ENCODE results near the gene MTCL1.

DNA sequence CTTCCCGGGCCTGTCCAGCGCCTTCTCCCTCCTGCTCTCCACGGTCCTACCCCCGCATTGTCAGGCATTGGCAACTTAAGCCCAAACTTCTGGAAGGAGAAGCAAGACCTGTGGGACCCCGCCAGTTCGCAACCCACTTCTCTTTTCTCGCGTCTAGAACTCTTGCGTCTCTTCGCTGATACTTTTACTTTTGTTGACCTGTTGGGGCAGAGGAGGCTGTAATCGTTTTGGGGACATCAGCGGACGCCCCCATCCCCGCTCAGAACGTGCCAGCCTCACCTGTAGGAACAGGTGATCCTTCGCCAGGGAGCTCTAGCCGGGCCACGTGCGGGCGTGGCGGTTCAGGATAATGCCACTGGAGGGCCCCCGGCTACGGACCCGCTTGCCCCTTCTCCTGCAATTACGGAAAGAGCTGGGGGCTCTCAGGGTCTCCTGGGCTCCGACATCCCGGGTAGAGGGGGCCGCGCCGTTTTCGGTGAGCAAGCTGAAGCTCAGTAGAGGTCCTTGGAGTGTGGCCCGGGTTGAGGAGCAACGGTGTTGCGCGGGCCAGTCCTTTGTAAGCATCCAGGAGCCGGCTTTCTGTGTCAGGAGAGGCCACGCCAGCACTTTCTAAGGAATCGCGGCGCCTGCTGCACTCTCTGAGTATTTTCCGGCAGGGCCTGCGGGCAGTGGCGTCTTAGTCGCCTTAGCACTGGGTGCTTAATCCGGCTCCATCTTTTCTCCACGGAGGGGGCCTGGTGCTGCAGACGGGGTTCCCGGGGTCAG lies 1.6 kb downstream of the MTCL1 start:
- TF ChIP-seq EGR1 (IDR thresholded peaks at IDR 0.05) (no peak), RAD21 (IDR thresholded peaks at IDR 0.05; ENCODE audit: low read depth) (no peak), FOXM1 (IDR thresholded peaks at IDR 0.05; ENCODE audit: borderline replicate concordance, low read depth) (no peak), CREB1 (IDR thresholded peaks at IDR 0.05; ENCODE audit: low read depth) (no peak), TEAD4 (IDR thresholded peaks at IDR 0.05) (no peak), TAF1 (IDR thresholded peaks at IDR 0.05; ENCODE audit: low read depth) (no peak), CEBPB (IDR thresholded peaks at IDR 0.05) (no peak)
- TF ChIP-seq, protein P1, sequence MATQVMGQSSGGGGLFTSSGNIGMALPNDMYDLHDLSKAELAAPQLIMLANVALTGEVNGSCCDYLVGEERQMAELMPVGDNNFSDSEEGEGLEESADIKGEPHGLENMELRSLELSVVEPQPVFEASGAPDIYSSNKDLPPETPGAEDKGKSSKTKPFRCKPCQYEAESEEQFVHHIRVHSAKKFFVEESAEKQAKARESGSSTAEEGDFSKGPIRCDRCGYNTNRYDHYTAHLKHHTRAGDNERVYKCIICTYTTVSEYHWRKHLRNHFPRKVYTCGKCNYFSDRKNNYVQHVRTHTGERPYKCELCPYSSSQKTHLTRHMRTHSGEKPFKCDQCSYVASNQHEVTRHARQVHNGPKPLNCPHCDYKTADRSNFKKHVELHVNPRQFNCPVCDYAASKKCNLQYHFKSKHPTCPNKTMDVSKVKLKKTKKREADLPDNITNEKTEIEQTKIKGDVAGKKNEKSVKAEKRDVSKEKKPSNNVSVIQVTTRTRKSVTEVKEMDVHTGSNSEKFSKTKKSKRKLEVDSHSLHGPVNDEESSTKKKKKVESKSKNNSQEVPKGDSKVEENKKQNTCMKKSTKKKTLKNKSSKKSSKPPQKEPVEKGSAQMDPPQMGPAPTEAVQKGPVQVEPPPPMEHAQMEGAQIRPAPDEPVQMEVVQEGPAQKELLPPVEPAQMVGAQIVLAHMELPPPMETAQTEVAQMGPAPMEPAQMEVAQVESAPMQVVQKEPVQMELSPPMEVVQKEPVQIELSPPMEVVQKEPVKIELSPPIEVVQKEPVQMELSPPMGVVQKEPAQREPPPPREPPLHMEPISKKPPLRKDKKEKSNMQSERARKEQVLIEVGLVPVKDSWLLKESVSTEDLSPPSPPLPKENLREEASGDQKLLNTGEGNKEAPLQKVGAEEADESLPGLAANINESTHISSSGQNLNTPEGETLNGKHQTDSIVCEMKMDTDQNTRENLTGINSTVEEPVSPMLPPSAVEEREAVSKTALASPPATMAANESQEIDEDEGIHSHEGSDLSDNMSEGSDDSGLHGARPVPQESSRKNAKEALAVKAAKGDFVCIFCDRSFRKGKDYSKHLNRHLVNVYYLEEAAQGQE (IDR thresholded peaks at IDR 0.05; ENCODE audit: low read depth), result no peak

Data from Ishikawa (cell line).